ENCODE results near the gene NUMA1.
A peak's percentile ranks its signal among the peaks of the same experiment; 100 is the strongest.

NUMA1 gene, protein sequence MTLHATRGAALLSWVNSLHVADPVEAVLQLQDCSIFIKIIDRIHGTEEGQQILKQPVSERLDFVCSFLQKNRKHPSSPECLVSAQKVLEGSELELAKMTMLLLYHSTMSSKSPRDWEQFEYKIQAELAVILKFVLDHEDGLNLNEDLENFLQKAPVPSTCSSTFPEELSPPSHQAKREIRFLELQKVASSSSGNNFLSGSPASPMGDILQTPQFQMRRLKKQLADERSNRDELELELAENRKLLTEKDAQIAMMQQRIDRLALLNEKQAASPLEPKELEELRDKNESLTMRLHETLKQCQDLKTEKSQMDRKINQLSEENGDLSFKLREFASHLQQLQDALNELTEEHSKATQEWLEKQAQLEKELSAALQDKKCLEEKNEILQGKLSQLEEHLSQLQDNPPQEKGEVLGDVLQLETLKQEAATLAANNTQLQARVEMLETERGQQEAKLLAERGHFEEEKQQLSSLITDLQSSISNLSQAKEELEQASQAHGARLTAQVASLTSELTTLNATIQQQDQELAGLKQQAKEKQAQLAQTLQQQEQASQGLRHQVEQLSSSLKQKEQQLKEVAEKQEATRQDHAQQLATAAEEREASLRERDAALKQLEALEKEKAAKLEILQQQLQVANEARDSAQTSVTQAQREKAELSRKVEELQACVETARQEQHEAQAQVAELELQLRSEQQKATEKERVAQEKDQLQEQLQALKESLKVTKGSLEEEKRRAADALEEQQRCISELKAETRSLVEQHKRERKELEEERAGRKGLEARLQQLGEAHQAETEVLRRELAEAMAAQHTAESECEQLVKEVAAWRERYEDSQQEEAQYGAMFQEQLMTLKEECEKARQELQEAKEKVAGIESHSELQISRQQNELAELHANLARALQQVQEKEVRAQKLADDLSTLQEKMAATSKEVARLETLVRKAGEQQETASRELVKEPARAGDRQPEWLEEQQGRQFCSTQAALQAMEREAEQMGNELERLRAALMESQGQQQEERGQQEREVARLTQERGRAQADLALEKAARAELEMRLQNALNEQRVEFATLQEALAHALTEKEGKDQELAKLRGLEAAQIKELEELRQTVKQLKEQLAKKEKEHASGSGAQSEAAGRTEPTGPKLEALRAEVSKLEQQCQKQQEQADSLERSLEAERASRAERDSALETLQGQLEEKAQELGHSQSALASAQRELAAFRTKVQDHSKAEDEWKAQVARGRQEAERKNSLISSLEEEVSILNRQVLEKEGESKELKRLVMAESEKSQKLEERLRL (N-terminal part only)

DNA sequence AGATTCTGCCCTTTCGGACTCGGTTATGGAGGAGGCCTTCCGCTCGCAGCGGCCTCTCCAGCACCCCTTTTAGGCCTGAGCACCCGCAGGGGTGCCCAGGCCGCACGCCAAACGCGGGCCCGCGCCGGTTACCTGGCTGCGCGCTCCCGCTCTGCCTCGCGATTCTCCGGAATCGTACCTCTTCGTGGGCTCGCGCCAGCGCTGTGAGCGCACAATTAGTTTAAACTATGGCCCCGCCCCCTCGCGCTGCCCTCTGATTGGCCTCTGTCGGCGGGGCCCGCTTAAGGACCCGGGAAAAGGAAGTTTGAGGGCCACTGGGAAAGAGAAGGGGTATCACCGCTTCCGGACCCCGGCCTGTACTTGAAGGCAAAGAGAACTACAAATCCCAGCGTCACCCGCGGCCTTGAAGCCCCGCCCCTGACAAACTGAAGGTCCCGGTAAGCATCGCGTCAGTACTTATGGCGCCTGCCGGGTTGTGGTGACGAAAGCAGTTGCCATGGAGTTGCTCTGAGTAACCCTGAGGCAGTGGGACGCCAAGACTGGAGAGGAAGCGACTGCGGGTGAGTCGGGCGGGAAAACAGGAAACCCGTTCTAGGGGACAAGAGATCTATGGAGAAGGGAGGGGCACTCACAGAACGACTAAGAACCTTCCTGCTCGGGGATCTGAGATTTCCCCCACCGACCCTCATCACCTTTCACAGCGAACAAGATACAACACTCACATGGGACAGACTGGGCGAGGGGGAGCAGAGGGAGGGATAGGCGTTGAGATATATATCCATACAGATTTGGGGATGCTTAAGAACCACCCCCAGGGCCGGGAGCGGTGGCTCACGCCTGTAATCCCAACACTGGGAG, at the start of gene NUMA1, which contains the start of gene LRRC51:
Gene NUMA1 (minus strand): TSS at position 217 of the 858 bp plus-strand sequence. CDS start 44,599 bp downstream, outside the sequence.
Gene LRRC51 (plus strand): TSS at position 525 of the 858 bp plus-strand sequence. CDS start 8,234 bp downstream, outside the sequence.
- TF ChIP-seq, protein P1, sequence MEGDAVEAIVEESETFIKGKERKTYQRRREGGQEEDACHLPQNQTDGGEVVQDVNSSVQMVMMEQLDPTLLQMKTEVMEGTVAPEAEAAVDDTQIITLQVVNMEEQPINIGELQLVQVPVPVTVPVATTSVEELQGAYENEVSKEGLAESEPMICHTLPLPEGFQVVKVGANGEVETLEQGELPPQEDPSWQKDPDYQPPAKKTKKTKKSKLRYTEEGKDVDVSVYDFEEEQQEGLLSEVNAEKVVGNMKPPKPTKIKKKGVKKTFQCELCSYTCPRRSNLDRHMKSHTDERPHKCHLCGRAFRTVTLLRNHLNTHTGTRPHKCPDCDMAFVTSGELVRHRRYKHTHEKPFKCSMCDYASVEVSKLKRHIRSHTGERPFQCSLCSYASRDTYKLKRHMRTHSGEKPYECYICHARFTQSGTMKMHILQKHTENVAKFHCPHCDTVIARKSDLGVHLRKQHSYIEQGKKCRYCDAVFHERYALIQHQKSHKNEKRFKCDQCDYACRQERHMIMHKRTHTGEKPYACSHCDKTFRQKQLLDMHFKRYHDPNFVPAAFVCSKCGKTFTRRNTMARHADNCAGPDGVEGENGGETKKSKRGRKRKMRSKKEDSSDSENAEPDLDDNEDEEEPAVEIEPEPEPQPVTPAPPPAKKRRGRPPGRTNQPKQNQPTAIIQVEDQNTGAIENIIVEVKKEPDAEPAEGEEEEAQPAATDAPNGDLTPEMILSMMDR (conservative IDR thresholded peaks at IDR 0.05), result no peak
- peak within 1 kb of the TSS; percentile 93 for H3K27ac ChIP-seq

DNA sequence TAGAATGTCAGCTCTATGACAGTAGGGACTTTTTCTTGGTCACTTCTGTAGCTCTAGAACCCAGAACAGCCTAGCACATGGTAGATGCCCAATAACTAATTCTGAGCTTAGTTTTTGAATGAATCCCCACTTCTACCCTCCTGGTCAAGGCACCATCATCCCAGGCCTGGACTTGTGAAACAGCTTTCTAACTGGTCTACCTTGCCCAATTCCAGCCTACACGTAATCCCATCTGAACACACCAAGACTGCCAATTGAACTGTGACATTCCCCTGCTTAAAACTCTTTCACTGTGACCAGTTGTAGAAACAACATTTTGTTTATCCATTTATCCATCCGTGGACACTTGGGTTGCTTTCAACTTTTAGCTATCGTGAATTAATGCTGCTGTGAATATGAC, 49.0 kb upstream of the NUMA1 start:
- TF ChIP-seq, protein P1 (conservative IDR thresholded peaks at IDR 0.05), result no peak
- no peak overlapping the region for H3K27ac ChIP-seq

DNA sequence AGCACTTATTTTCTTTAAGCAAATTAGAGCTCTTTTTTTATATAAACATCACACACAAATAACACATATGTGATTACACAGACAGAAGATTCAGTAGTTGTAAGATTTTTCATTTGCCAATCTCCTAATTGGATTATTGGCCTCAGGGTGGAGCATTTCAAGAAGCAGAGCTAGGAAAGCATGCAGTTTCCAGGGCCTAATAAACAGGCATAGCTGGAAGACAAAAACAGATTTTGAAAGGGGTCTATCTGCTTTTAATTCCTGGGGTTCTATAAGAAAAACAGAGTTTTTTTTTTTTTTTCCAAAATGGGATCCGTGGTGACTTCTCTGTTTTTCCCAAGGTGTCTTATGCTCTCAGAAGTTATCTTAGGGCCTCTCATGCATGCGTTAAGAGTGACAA, 47.6 kb upstream of the NUMA1 start:
- H3K27ac ChIP-seq, result no peak overlapping the region
- TF ChIP-seq, protein P1 (conservative IDR thresholded peaks at IDR 0.05), result no peak

DNA sequence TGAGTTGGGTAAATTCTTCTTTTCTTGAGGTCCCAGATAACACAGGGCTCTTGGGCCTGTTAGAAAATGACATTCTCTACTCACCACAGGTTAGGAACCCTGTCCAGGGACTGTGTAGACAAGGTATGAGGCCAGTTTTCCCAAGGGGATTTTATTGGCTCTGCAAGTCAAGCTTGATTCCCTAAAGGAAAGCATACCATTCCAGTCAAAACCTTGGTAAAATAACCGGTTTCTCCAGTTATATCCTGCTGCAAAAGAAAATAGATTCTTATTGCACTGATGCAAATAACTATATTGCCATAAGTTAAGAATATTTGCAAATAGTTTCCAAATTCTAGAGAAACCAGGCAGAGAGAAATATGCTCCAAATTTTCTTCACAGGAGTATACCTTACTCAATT, 45.6 kb upstream of the NUMA1 start:
- TF ChIP-seq, protein P1 (conservative IDR thresholded peaks at IDR 0.05), result no peak
- no peak overlapping the region for H3K27ac ChIP-seq

DNA sequence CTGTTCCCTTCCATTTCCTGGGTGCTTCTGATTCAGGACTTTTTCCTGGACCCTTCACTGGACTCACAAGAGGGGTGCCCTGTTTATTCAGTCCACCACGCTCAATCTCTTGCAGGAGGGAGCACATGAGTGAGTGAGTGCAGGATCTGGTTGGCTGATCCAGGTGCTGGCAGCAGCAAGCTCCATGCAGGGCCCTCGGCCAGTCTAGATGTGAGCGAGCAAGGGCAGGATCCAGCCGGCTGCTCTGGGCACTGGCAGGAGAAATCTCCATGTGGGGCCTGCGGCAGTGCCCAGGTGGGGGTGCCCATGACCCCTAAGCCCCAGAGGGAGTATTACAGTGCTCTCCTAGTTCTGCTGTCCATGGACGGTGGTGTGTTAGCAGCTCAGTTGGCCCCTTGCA, 43.7 kb upstream of the NUMA1 start:
- TF ChIP-seq, protein P1 (conservative IDR thresholded peaks at IDR 0.05), result no peak
- no peak overlapping the region for H3K27ac ChIP-seq

DNA sequence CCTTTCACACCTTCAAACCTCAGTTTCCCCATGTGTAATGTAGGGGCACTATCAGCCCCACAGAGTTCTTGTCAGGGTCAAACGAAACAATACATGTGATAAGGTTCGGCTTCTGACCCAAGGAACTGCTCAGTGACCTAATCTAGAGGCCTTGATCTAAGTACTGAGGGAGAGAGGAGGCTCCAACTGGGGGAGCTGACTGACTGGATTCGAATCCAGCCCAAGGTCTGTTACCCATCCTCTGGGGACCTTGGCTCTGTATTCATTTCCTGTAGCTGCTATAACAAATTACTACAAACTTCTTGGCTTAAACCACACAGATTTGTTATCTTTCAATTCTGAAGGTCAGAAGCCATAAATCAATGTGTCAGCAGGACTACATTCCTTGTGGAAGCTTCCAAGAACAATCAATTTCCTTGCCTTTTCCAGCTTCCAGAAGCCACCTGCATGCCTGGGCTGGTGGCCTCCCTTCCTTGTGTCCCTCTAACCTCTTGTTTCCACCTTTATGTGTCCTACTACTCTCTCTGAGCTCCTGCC, 42.8 kb upstream of the NUMA1 start:
- H3K27ac ChIP-seq, result no peak overlapping the region
- TF ChIP-seq, protein P1 (conservative IDR thresholded peaks at IDR 0.05), result no peak

All from VCaP (cell line).